ENCODE measurements around the gene GEMIN7. TPM values are rescaled to one million over a fixed set of nuclear protein-coding genes. Genes with fewer than 3 reads are reported as not detected.
"Not testable (repeated sequence)": the region's sequence is repeated elsewhere in the genome, so short reads cannot be mapped to it uniquely, and the experiment has no call there.

GEMIN7 gene
- polyA plus RNA-seq, 1 donor: 22.5 TPM

DNA sequence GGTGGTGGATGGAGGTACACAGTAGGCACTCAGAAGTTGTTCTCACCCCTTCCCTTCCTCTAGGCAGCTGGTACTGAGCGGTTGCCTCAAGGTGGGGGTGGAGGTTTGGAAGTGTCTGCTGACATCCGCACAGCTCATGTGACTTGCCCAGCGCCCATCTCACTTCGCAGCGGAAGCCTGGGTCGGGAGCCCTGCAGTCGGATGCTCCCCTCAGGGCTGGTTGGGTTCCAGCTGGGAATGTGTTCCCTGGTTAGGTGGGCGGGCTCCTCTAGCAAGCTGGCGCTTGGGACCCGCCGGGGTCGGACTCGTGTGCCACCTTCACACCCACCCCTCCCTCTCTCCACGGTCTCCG, 24.1 kb downstream of the GEMIN7 start:
- peak; percentile 33 for DNase-seq

DNA sequence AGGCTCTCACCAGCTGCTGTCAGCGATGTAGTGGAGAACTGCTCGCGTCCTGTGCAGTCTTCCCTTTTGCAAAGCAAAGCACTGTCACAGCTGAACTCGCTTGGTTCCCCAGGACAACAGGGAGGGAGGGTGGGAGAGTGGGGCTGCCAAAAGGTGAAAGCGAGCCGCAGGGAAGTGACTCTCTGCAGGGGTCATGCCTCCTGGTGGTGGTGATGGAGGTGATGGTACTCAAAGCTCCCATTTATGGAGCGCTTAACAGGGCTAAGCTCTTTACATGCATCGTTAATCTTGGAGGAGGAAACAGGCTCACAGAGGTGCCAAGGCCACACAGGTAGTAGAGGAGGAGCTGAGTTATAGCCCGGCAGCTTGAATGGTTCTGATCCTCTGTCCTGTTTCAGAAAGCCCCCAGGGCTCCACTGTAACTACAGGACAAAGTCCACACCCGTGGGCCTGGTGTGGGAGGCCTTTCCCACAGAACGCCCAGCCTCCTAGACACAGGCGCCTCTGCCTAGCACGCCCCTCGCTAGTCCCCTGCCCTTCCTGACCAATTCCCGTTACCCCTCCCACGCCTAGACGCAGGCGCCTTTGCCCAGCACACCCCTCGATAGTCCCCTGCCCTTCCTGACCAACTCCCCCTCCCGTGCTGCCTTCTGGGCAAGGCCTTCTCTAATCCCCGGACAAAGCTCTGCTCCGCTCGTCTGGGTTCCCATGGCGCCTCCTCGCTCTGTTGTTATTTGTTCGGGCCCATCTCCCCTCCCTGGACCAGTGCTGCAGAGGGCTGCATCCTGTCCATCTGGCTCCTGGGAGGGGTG, 24.7 kb downstream of the GEMIN7 start:
- DNase-seq: peak; percentile 53

GRCh38 chr19:45104658-45105349, 25.7 kb downstream of the GEMIN7 start:
- no peak for DNase-seq

DNA sequence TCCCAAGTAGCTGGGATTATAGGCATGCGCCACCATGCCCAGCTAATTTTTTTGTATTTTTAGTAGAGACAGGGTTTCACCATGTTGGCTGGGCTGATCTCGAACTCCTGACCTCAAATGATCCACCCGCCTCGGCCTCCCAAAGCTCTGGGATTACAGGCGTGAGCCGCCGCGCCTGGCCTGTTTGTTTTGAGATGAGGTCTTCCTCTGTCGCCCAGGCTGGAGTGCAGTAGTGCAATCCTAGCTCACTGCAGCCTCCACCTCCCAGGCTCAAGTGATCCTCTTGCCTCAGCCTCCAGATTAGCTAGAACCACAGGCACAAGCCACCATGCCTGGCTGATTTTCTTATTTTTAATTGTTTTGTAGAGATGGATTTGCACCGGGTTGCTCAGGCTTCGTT, 27.3 kb downstream of the GEMIN7 start:
- DNase-seq: not testable (repeated sequence)

DNA sequence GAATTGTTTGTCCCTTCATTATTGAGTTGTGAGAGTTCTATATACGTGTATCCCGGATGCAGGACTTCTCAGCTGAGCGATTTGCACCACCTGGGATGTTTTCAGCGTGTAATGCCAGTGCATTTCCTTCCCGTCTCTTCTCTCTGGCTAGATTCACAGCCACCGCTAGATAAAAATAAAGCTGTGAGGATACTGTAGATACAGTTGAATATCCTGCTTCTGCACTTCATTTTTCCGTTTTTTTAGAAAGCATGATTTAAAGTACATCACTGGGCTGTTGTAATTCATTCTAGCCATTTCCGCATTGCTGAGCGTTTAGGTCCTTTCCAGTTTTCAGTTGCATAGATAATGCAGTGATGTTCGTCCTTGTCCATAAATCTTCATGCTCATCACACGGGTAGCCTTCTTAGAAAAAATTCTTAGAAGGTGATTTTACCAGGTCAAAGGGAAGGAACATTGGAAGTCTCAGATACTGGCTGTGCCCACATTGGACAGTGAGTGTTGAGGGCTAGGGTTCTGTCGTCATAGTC, 28.6 kb downstream of the GEMIN7 start:
- DNase-seq: no peak

DNA sequence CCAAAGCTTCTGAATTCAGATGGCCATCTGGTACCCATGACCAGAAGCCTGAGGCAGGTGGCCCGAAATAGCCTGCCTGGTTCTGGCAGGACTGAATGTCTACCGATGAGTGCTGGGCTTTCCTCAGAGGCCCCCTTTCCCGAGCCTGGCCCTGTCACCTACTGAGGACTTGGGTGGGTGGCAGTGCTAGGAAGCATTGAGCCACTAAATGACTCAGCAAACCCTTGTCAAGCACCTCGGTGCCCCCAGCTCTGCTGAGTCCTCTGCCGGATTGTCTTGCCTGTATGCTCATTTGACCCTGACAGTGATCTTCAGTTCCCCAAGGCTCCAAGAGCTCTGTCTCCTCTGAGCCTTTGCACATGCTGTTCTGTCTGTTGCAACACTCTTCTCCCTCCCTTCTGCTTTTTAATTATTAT, 31.8 kb downstream of the GEMIN7 start:
- DNase-seq: no peak

- no peak for DNase-seq
Observed at GRCh38 chr19:45112111-45112827, 33.2 kb downstream of the GEMIN7 start.

- DNase-seq: no peak
Observed at GRCh38 chr19:45113628-45114027, 34.6 kb downstream of the GEMIN7 start.

- DNase-seq: no peak
Observed at GRCh38 chr19:45114116-45114515, 35.1 kb downstream of the GEMIN7 start.

GRCh38 chr19:45115809-45116615, 37.0 kb downstream of the GEMIN7 start:
- no peak for DNase-seq

DNA sequence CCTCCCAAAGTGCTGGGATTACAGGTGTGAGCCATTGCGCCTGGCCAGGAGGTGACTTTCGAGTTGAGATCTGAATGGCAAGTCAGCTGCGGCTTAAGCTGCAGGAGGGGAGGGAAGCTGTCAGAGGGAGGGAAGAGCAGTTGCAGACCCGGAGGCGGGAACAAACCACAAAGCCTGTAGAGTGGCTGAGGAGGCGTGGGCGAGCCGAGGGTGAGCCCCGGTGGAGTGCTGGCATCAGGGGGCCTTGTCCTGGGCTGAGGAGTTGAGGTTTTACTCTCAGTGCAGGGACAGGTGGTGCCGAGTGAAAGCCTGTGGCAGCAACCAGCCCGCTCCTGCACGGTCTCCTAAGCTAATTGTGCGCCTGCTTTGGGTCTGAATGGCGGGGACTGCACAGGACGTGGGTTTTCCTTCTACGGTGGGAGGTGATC, 38.1 kb downstream of the GEMIN7 start:
- DNase-seq: no peak

DNA sequence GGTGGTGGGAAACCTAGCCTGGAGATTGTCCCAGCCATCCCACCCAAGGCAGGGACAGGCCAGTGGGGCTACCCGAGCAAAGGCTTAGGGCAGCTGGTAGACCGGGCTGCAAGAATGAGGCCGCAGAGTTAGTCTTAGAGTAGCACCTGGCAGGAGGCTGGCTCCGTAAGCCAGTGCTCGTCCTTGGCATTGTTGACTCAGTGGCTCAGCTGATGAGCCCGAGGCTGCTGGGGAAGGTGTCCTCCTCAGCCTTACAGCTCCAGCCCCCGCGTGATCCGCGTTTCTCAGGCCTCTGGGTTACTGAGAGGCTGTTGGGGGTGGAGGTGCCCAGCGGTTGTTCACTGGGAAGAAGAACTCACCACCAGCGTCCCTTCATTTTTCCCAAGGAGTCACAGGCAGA, 38.6 kb downstream of the GEMIN7 start:
- DNase-seq: no peak

- DNase-seq: no peak
Observed at GRCh38 chr19:45118106-45118505, 39.0 kb downstream of the GEMIN7 start.

DNA sequence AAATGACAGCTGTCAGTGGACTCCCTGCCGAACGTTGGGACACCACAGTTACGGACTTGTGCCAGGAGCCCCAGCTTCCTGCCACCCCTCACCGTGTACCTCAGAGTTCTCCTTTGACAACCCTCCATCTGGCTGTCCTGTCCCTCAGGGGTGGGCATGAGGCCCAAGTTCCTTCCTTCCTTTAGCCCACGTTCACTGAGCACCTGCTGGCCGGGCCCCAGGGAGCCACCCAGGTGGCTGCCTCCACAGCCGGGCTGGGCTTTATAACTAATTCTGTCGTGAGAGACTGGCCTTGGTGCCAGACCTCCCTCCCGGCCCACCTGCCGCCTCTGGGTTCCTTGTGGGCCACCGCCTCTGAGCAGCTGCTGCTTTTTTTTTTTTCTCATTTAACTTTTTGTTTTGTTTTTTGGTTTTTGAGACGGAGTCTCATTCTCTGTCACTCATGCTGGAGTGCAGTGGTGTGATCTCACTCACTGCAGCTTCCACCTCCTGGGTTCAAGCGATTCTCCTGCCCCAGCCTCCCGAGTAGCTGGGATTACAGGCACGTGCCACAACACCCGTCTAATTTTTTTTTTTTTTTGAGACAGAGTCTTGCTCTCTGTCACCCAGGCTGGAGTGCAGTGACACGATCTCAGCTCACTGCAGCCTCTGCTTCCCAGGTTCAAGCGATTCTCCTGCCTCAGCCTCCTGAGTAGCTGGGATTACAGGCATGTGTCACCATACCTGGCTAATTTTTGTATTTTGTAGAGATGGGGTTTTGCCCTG, 39.7 kb downstream of the GEMIN7 start:
- DNase-seq: not testable (repeated sequence)

GRCh38 chr19:45119582-45119981, 40.5 kb downstream of the GEMIN7 start:
- DNase-seq: no peak

DNA sequence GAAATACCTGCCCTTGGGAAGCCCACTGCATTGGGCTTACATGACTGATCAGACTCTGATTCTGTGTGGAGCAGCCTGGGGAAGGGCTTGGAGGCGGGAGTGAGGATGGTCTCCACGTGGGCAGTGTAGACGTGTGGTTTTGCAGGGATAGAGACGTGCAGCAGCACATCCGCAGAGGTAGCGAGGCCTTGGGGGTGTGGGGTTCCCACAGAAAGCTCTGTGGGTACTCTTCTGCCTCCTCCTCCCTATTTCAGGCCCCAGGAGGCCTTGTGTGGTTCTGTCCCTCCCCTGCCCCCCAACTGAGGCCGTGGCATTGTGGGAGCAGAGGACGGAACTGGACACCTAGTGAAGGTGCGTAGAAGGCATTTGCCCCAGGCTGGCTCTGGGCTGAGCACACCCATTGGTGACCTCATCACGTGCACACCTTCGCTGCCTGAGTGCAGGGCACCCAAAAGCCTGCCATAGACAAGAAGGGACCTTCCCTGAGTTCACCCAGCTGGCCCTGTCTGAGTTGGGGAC, 42.8 kb downstream of the GEMIN7 start:
- DNase-seq: no peak

- no peak for DNase-seq
Observed at GRCh38 chr19:45122832-45123231, 43.8 kb downstream of the GEMIN7 start.

- no peak for DNase-seq
Observed at GRCh38 chr19:45123440-45123850, 44.4 kb downstream of the GEMIN7 start.

DNA sequence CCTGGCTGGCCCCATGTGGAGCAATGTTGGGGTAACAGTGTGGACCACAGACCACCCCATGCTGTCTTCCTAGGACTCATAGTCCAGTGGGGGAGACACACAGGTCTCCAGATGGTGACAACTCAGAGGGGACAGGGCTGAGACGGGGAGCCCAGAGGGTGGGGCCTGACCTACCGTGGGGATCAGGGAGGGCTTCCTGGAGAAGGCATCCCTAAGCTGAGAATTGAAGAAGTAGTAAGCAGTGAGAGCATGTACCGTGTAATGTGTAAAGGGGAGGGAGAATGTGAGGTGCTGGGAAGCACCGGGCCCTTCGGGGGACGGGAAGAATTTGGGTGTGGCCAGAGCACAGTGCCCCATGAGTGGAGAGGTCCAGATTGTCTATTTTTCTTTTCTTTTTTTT, 45.0 kb downstream of the GEMIN7 start:
- no peak for DNase-seq

- DNase-seq: no peak
Observed at GRCh38 chr19:45125360-45125759, 46.3 kb downstream of the GEMIN7 start.

DNA sequence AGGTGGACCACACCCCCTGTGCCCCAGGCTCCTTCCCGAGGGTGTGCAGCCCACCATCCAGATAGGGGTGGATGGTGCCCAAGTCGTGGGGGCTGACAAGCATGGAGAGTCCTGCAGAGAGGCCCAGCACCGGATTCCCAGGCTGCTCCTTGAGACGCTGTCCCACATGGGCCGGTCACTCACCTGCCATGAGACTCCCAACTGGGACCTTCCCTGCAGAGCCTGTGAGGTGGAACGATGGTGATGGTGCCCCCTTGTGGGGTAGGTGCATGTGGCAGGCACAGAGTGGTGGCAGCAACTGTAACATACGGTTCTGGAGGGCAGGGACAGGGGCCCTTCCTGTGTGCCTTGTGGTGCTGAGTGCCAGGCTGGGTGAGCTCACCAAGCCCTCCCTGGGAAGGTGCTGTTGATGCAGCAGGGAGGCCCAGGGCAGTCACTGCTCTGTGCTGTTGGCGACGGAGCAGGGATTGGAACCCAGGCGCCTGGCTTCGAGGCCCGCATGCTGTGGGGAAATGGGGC, 47.0 kb downstream of the GEMIN7 start:
- peak; percentile 41 for DNase-seq

Data from left kidney (tissue), 2 donors.